HG03066 (cell line): Measurements from ENCODE around the gene CCL26.
"Not testable (repeated sequence)": the region's sequence is repeated elsewhere in the genome, so short reads cannot be mapped to it uniquely, and the experiment has no call there.

Experiments
- ATAC-seq: cut with Tn5 transposase; IDR thresholded peaks from one replicate; pipeline ENCODE4 v1.9.1; 2021; ENCODE audit warnings: low read depth; ENCODE audit not compliant: unreplicated experiment

The CCL26 gene

DNA sequence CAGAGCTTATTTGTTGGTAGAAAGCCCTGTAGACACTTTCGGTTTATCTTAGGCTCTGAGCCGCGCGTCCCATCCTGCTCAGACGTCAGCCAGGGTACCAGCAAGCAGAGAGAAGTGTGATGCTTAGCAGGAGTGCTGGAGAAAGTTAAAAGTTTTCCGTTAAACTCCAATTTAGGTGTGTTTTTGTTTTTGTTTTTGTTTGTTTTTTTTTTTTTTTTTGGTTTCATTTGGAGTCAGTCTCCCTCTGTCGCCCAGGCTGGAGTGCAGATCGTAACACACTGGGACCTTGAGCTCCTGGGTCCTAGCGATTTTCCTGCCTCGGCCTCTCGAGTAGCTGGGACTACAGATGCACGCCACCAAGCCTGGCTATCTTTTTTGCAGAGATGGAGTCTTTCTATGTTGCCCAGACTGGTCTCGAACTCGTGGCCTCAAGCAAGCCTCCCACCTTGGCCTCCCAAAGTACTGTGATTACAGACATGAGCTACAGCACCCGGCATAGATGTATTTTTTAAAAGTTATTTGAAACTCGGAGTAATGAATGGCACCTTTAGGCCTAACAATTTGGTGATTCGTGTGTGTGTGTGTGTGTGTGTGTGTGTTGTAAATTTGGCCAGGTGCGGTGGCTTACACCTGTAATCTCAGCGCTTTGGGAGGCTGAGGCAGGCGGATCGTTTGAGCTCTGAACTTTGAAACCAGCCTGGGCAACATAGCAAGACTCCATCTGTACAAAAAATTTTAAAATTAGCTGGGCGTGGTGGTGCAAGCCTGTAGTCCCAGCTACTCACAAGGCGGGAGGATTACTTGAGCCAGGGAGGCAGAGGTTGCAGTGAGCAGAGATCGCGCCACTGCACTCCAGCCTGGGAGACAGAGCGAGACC is 32.0 kb downstream of the CCL26 start:
- peak; percentile 23 for ATAC-seq

GRCh38 chr7:75738975-75739795 is 32.8 kb downstream of the CCL26 start:
- ATAC-seq = peak; percentile 85

DNA sequence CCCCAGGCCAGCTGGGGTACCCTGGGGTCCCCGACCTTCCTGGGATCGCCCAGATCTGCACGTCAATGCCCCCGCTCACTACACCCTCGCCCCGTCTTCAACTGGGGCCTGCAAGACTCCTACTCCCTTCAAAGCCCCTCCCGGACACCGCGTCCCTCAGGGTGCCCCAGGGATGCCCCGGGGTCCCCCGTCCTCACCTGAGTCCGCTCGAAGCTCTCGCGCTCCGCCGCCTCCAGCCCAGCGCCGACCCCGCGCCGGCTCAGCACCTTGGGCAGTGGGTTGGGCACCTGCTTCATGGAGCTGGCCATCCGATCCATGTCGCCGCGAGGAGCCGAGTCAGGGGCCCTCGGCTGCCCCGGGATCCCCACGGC is 33.4 kb downstream of the CCL26 start, which contains the start of gene HIP1:
Gene HIP1, minus strand, starts transcription at position 338 of the 371 bp plus-strand sequence. Its CDS starts 21 bp downstream, at position 317.
- ATAC-seq = no peak

DNA sequence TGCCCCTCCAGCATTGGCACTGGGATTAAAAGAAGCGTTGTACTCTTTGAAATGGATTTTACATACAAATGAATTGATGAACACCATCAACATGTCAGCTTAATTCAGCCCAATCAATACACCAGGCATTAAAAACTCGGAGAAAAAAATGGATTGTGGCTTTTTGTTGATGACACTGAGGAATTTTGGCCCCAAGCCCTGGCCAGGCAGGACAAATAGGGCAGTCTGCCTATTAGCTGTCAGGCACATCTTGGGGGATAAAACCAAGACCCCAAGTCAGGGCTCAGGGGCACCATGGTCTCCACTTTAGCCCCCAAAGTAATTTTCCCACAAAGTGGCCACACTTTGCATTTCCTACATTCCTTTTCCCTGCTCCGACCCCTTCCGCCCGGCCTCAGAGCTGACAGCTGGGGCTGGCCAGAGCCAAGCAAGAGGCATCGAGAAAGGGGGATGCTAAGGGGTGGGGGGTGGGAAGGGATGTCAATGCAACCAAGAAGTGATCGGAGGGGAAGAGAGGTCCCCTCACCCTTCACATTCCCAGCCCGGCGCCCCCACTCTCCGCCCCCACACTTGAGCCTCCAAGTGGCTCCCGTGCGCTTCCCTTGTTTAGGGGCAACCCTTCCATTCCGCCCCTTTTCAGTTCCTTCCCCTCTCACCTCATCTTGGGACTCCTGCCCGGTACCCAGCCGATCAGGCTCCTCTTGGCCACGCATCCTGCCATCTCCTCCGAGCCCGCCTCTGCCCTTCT is 34.0 kb downstream of the CCL26 start:
- no peak for ATAC-seq

GRCh38 chr7:75735581-75736350 is 36.2 kb downstream of the CCL26 start:
- ATAC-seq = no peak

DNA sequence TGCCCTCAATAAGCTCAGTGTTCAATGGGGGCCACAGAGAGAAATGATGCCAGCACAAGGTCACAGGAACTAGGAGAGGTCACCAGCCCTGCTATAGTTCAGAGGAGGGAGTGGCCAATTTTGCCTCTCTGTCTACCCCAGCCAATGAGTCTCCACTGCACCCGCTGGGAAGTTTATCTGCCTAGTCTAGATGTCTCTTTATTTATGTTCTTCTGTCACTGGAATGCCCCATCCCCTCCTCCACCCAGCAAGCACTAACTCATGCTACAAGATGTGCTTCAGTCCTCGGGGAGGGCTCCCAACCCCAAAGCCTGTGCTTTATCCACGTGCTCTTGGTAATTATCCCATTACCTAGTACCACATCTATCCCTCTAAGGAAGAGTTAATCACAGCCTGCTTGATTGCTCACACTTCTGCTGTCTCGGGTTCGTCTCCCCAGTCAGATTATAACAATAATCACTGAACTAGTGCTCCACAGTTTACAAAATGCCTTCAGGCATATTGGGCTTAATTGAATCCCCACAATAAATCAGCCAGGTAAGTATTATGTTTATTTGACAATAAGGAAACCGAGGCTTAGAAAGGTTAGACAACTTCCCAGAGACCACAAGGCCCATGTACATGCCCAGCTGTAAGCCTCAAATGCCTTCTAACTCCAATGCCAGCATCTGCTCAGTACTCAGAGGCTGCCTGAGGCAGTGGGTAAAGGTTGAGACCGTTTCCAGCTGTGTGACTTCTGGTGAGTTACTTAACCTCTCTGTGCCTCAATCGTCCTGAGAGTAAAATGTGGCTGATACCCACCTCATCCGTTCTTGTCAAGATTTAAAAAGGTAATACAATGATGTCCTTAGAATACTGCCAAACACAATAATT is 37.2 kb downstream of the CCL26 start:
- no peak for ATAC-seq

GRCh38 chr7:75732764-75733630 is 39.0 kb downstream of the CCL26 start:
- ATAC-seq = no peak

GRCh38 chr7:75732016-75732521 is 39.9 kb downstream of the CCL26 start:
- ATAC-seq = no peak

DNA sequence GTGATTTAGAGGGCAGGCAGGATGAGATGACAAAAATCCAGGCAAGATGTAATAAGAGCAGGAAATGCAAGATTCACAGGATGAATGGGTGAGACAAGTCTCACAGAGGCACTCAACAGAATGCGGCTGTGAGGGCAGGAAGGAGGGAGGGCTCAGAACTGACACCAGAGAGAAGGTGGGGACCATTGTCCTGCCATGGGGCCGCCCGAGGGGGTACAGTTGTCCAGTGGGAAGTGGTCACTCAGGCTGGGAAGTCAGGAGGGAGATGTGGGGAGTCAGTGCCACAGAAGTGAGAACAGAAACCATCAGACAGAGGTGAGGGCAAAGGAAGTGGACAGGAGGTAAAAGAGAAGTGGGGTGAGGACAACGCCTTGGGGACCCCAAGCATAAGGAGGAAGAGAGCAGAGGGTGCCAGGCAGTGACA is 42.1 kb downstream of the CCL26 start:
- ATAC-seq = no peak

DNA sequence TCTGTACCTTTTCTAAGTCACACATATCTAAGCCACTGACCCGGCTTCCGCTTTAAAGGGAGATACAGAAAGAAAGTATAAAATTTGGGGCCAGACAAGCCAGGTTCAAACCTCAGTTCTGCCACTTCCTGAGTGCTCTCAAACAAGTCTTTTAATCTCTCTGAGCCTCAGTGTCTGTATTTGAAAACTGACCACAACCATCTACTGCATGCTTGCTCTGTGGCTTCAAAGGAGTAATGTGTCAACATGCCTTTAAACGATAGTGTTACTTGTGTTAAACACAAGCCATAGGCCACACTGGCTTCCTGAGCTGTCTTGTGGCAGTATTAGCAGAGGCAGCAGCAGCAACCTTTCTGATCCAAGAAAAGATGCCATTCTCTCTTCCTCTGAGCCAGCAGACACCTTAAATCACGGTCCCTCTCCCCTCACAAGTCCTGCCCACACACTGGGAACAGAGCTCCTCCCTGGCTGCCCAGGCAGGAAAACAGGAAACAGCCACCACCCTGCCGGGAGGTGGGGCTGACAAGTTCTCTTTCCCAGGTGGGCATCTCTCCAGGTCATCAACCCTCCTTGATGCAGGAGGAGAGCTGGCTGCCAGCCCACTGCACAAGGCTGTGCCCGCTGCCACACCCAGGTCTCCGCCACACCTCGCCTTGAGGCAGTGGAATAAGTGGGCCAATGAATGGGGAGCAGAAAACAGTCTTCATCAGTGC is 44.0 kb downstream of the CCL26 start:
- ATAC-seq = no peak

DNA sequence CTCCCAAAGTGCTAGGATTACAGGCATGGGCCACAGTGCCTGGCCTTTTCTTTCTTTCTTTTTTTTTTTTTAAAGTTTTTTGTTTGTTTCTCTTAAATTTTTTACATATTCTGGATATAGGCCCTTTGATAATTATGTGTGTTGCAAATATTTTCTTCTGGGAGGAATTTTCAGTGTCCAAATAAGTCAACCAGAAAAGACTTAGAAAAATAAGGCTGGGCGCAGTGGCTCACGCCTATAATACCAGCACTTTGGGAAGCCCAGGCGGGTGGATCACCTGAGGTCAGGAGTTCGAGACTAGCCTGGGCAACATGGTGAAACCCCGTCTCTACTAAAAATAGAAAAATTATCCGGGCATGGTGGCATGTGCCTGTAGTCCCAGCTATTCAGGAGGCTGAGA is 44.7 kb downstream of the CCL26 start:
- ATAC-seq = not testable (repeated sequence)

DNA sequence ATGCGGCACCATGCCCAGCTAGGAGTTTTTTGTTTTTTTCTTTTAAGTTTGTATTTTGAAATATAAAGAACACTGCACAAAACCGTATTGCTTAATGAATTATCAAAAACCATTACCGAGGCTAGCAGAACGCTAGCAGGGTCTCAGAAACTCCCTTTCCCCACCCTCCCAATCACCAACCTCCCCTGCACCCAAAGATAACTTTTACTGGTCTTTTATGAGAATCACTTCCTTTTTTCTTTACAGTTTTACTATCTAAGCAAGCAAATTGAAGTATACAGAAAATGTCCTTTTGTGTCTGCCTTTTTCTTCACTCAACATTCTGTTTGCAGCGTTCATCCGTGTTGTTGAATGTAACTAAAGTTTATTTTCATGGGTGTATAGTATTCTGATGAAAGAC is 46.7 kb downstream of the CCL26 start:
- no peak for ATAC-seq

DNA sequence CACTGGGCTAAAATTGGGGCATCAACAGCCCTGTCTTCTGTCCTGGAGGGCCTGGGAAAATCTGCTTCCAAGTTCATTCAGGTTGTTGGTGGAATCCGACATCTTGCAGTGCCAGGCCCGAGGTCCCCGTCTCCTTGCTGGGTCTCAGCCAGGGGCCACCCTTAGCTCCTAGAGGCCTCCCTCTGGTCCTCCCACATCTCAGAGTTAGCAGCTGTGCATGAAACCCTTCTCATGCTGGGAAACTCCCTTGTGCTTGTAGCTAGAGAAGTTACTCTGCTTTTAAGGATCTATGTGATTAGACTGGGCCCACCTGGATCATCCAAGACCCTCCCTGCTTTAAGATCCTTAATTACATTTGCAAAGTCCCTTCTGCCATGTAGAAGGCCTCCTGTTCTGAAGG is 48.6 kb downstream of the CCL26 start:
- ATAC-seq = no peak

GRCh38 chr7:75722373-75722772 is 49.6 kb downstream of the CCL26 start:
- no peak for ATAC-seq

- ATAC-seq = not testable (repeated sequence)
Observed at GRCh38 chr7:75721922-75722321, 50.1 kb downstream of the CCL26 start.

GRCh38 chr7:75721426-75721825 is 50.6 kb downstream of the CCL26 start:
- no peak for ATAC-seq

- ATAC-seq = no peak
Observed at GRCh38 chr7:75719626-75720025, 52.4 kb downstream of the CCL26 start.
